H1 (cell line): ENCODE data around the gene UBA3. TPM values are rescaled to one million over a fixed set of nuclear protein-coding genes. Genes with fewer than 3 reads are reported as not detected.

ENCODE experiments used
- CTCF ChIA-PET: fragments of 300-600 bp; sonication (Branson Sonifier 250); formaldehyde crosslinking; loops from one replicate; lab custom pipeline; 2021; ENCODE audit not compliant: partially characterized antibody; lab: Charles Lee
- POLR2A ChIA-PET: fragments of 300-600 bp; sonication (Branson Sonifier 250); formaldehyde crosslinking; loops from one replicate; lab custom pipeline; 2021; ENCODE audit warnings: inconsistent platforms; ENCODE audit not compliant: partially characterized antibody; lab: Charles Lee
- DNase-seq, 2 experiments: peaks; one replicate each; pipeline versions ENCODE4 v3.0.0 to v3.0.0-alpha.2; 2010 to 2022; ENCODE audit warnings: low spot score in 2 of 2, low read depth in 1 of 2, mixed read lengths in 1 of 2
- FAIRE-seq: peaks from 2 replicates; lab custom pipeline; 2011; peaks lifted over from hg19 to GRCh38; lab: Jason Lieb, UNC
- H2AFZ ChIP-seq: 2 replicates; pipeline ENCODE4 v1.8.1; 2012; ENCODE audit warnings: low read length, inconsistent platforms
- H2AK5ac ChIP-seq: 2 replicates; pipeline ENCODE4 v1.6.1; 2013; ENCODE audit warnings: low read depth, low read length
- H2BK120ac ChIP-seq: replicated peaks from 2 replicates; pipeline ENCODE3; 2013; ENCODE audit warnings: low read depth, low read length, inconsistent platforms
- H2BK12ac ChIP-seq: 2 replicates; pipeline ENCODE4 v1.6.1; 2013; ENCODE audit warnings: low read depth, low read length
- H2BK15ac ChIP-seq: 2 replicates; pipeline ENCODE4 v1.6.1; 2013; ENCODE audit warnings: low read length
- H2BK20ac ChIP-seq: 2 replicates; pipeline ENCODE4 v1.6.1; 2013; ENCODE audit warnings: low read length
- H2BK5ac ChIP-seq: 2 replicates; pipeline ENCODE4 v1.6.1; 2013; ENCODE audit warnings: low read depth, low read length
- H3K14ac ChIP-seq: 2 replicates; pipeline ENCODE4 v1.6.1; 2013; ENCODE audit warnings: inconsistent platforms; ENCODE audit not compliant: insufficient read length
- H3K18ac ChIP-seq: 2 replicates; pipeline ENCODE4 v1.6.1; 2013; ENCODE audit warnings: low read length; ENCODE audit errors: extremely low read depth
- H3K23ac ChIP-seq: 2 replicates; pipeline ENCODE4 v1.6.1; 2013; ENCODE audit warnings: inconsistent platforms; ENCODE audit not compliant: insufficient read length
- H3K23me2 ChIP-seq: 2 replicates; pipeline ENCODE4 v1.6.1; 2013; ENCODE audit warnings: low read depth, low read length
- H3K27ac ChIP-seq: 2 replicates; pipeline ENCODE4 v1.6.1; 2011; ENCODE audit warnings: low read depth, low read length, inconsistent platforms
- H3K27me3 ChIP-seq, 4 experiments: replicated peaks in 1 of 4; 1 replicate in 1 of 4; 2 replicates in 3 of 4; pipeline versions ENCODE4 v1.6.1 to v1.8.1; 2011 to 2013; ENCODE audit warnings: low read length in 3 of 4, mild to moderate bottlenecking in 3 of 4, inconsistent platforms in 2 of 4, mixed read lengths in 2 of 4, moderate library complexity in 1 of 4; ENCODE audit not compliant: control insufficient read depth in 3 of 4, insufficient read depth in 3 of 4; ENCODE audit errors: extremely low read depth in 1 of 4
- H3K36me3 ChIP-seq, 4 experiments: 2 replicates each; pipeline versions ENCODE4 v1.6.1 to v1.8.1; 2011 to 2013; ENCODE audit warnings: mild to moderate bottlenecking in 4 of 4, low read length in 3 of 4, moderate library complexity in 2 of 4, control low read depth in 1 of 4, inconsistent platforms in 1 of 4; ENCODE audit not compliant: insufficient read depth in 4 of 4, control insufficient read depth in 2 of 4
- H3K4ac ChIP-seq: replicated peaks from 2 replicates; pipeline ENCODE3; 2013; ENCODE audit warnings: low read length, low read depth, mixed read lengths, inconsistent platforms; ENCODE audit not compliant: insufficient read length
- H3K4me1 ChIP-seq, 4 experiments: replicated peaks in 1 of 4; 1 replicate in 1 of 4; 2 replicates in 3 of 4; pipeline versions ENCODE4 v1.6.1 to v1.8.1; 2011 to 2013; ENCODE audit warnings: low read length in 3 of 4, inconsistent platforms in 2 of 4, mixed read lengths in 1 of 4; ENCODE audit not compliant: insufficient read depth in 4 of 4, control insufficient read depth in 3 of 4
- H3K4me2 ChIP-seq, 2 experiments: 2 replicates each; pipeline versions ENCODE4 v1.6.1 to v1.8.1; 2011 to 2013; ENCODE audit warnings: low read depth in 2 of 2, low read length in 2 of 2, control low read depth in 1 of 2, inconsistent platforms in 1 of 2, mild to moderate bottlenecking in 1 of 2; ENCODE audit not compliant: insufficient read depth in 1 of 2
- H3K4me3 ChIP-seq, 4 experiments: fragments of 200-600, 300-600 bp in 1 of 4; sonication (generic), shearing (Covaris generic), sonication (Bioruptor Twin) in 1 of 4; 2 replicates each; pipeline versions ENCODE4 v1.5.1 to v1.8.1; 2011 to 2016; ENCODE audit warnings: low read length in 4 of 4, low read depth in 3 of 4, control low read depth in 2 of 4, inconsistent platforms in 2 of 4, mild to moderate bottlenecking in 2 of 4, mixed read lengths in 1 of 4, moderate library complexity in 1 of 4; ENCODE audit not compliant: insufficient read depth in 2 of 4; ENCODE audit errors: extremely low read depth in 1 of 4
- H3K56ac ChIP-seq: replicated peaks from 2 replicates; pipeline ENCODE3; 2013; ENCODE audit warnings: low read depth, mild to moderate bottlenecking, mixed read lengths, low read length, inconsistent platforms; ENCODE audit not compliant: insufficient read length
- H3K79me1 ChIP-seq: 2 replicates; pipeline ENCODE4 v1.6.1; 2013; ENCODE audit warnings: low read depth, low read length, control low read depth
- H3K79me2 ChIP-seq, 2 experiments: 2 replicates each; pipeline versions ENCODE4 v1.6.1 to v1.8.1; 2012 to 2013; ENCODE audit warnings: low read length in 2 of 2, mild to moderate bottlenecking in 2 of 2, inconsistent platforms in 1 of 2; ENCODE audit not compliant: insufficient read depth in 2 of 2, control insufficient read depth in 1 of 2
- H3K9ac ChIP-seq, 4 experiments: replicated peaks in 1 of 4; 1 replicate in 1 of 4; 2 replicates in 3 of 4; pipeline versions ENCODE4 v1.6.1 to v1.8.1; 2011 to 2013; ENCODE audit warnings: low read depth in 3 of 4, low read length in 3 of 4, control low read depth in 2 of 4, mild to moderate bottlenecking in 2 of 4, moderate library complexity in 2 of 4, inconsistent platforms in 1 of 4; ENCODE audit errors: extremely low read depth in 1 of 4
- H3K9me3 ChIP-seq, 2 experiments: 2 replicates each; pipeline versions ENCODE4 v1.6.1 to v1.8.1; 2012 to 2013; ENCODE audit warnings: mild to moderate bottlenecking in 2 of 2, moderate library complexity in 2 of 2, control low read depth in 1 of 2, inconsistent platforms in 1 of 2, low read depth in 1 of 2, low read length in 1 of 2, mixed read lengths in 1 of 2; ENCODE audit not compliant: insufficient read depth in 2 of 2
- H4K20me1 ChIP-seq, 2 experiments: replicated peaks in 1 of 2; 2 replicates each; pipeline versions ENCODE3 to v1.8.1; 2011 to 2013; ENCODE audit warnings: inconsistent platforms in 2 of 2, low read length in 2 of 2, mild to moderate bottlenecking in 1 of 2; ENCODE audit not compliant: insufficient read depth in 2 of 2, control insufficient read depth in 1 of 2
- H4K5ac ChIP-seq: 2 replicates; pipeline ENCODE4 v1.6.1; 2013; ENCODE audit warnings: low read length, low read depth, mixed read lengths, inconsistent platforms; ENCODE audit not compliant: insufficient read length
- H4K8ac ChIP-seq: 2 replicates; pipeline ENCODE4 v1.8.0; 2013; ENCODE audit warnings: mild to moderate bottlenecking, moderate library complexity, low read length, inconsistent platforms; ENCODE audit not compliant: insufficient read depth; ENCODE audit errors: extremely low read depth
- H4K91ac ChIP-seq: replicated peaks from 2 replicates; pipeline ENCODE3; 2013; ENCODE audit warnings: low read length, mixed read lengths, inconsistent platforms; ENCODE audit not compliant: insufficient read length
- CTCF ChIP-seq, 3 experiments: IDR thresholded peaks; 1 replicate in 2 of 3; 2 replicates in 1 of 3; pipeline versions ENCODE4 v1.5.1 to v1.6.1; 2011; ENCODE audit warnings: low read length in 3 of 3, mild to moderate bottlenecking in 3 of 3, inconsistent platforms in 2 of 3, low read depth in 1 of 3, moderate library complexity in 1 of 3; ENCODE audit not compliant: insufficient read depth in 1 of 3; ENCODE audit errors: control extremely low read depth in 1 of 3
- JUND ChIP-seq: IDR thresholded peaks from 2 replicates; pipeline ENCODE4 v1.6.1; 2011; ENCODE audit warnings: mild to moderate bottlenecking, improper control_type of control experiment, low read length
- POLR2AphosphoS5 ChIP-seq: IDR thresholded peaks from 2 replicates; pipeline ENCODE4 v1.6.1; 2011; ENCODE audit warnings: low read depth, low read length
- RBBP5 ChIP-seq: IDR thresholded peaks from 2 replicates; pipeline ENCODE4 v1.7.1; 2012; ENCODE audit warnings: low read depth, mild to moderate bottlenecking, inconsistent platforms, low read length, moderate library complexity, borderline replicate concordance
- RNF2 ChIP-seq: fragments of 200-900, 300-1000 bp; sonication (generic); IDR thresholded peaks from 2 replicates; pipeline ENCODE4 v1.7.1; 2016; ENCODE audit warnings: borderline replicate concordance, low read depth, mild to moderate bottlenecking, antibody characterized with exemption, low read length; ENCODE audit not compliant: poor library complexity, severe bottlenecking; ENCODE audit errors: missing control alignments
- TBP ChIP-seq: IDR thresholded peaks from 2 replicates; pipeline ENCODE4 v1.6.1; 2011; ENCODE audit warnings: low read depth, low read length, improper control_type of control experiment
- WGBS, 2 experiments: shearing (Covaris generic) in 1 of 2; methylation state at CpG; one replicate each; pipeline versions ENCODE4 v1.1.6 to v1.1.7; 2013 to 2015; ENCODE audit warnings: low lambda C conversion rate in 2 of 2, mixed read lengths in 2 of 2, inconsistent platforms in 1 of 2, low coverage in 1 of 2, missing lambda C conversion rate in 1 of 2; ENCODE audit not compliant: insufficient replicate concordance in 2 of 2, insufficient coverage in 1 of 2, insufficient read length in 1 of 2; ENCODE audit errors: extremely low coverage in 1 of 2, missing lambda C conversion rate in 1 of 2; 5-methylcytosine and 5-hydroxymethylcytosine counted together
- polyA plus RNA-seq, 7 experiments: library from polyadenylated mRNA; depleted of rRNA in 3 of 7; stranded (reverse) in 5 of 7; unstranded in 2 of 7; fragments of >200 nt in 5 of 7; fragments of 200-250 nt in 2 of 7; gene quantifications; 1 replicate in 5 of 7; 2 replicates in 1 of 7; 4 replicates in 1 of 7; pipeline versions ENCODE4 v1.2.1 to v1.2.3, GENCODE V29; 2011 to 2013; ENCODE audit warnings: missing spikeins in 2 of 7, mixed read lengths in 2 of 7
- total RNA-seq: library from RNA; stranded (reverse); fragmentation: NEBNext Ultra II Directional; extraction: Animal tissue kit (Norgen Biotek cat#: 25700); gene quantifications from 2 replicates; pipeline ENCODE4 v1.2.1, GENCODE V29; 2021
- TF ChIP-seq, protein P1 (sequence below): IDR thresholded peaks from 2 replicates; pipeline ENCODE4 v1.6.1; 2012; ENCODE audit warnings: inconsistent platforms
- TF ChIP-seq, protein P2 (sequence below): IDR thresholded peaks from 2 replicates; pipeline ENCODE4 v1.6.1; 2012; ENCODE audit warnings: low read length, inconsistent platforms

The UBA3 gene
- total and polyA plus RNA-seq, 2 of the 8 experiments (the other 6 are each of a cell fraction or from before 2014, with no cell fraction given) = 40.8 to 97.8 TPM

- H3K23ac ChIP-seq = no peak overlapping the region
- no peaks in the 10 kb centered on the region for H3K9me3 ChIP-seq
- H2BK20ac ChIP-seq = no peak overlapping the region
- no peak overlapping the region for H3K4me2 ChIP-seq
- no peak overlapping the region for H2AK5ac ChIP-seq
- H2AFZ ChIP-seq = no peak overlapping the region
- H3K23me2 ChIP-seq = no peaks in the 10 kb centered on the region
- no peak overlapping the region for H2BK120ac ChIP-seq
- no peak overlapping the region for H3K4ac ChIP-seq
- H2BK15ac ChIP-seq = no peak overlapping the region
- H4K91ac ChIP-seq = no peak overlapping the region
- H3K14ac ChIP-seq = no peak overlapping the region
- no peak for DNase-seq
- 96% methylated on average over 12 of the region's 12 CpGs; no CpG with 5 or more reads in 1 of the 2 experiments for WGBS, 2 experiments
- H3K79me2 ChIP-seq = no peaks in the 10 kb centered on the region
- no peak overlapping the region for H2BK5ac ChIP-seq
- FAIRE-seq = no peak
- no peaks in the 10 kb centered on the region for H3K79me1 ChIP-seq
- H3K18ac ChIP-seq = no peak overlapping the region
- CTCF ChIA-PET = interaction anchor here (0.6 to 6.3 kb wide), 17 partner anchors 14 to 417 kb away, joined by 3 to 59 read pairs (median 4); no protein-coding TSS in a partner anchor
- H3K36me3 ChIP-seq = no peaks in the 10 kb centered on the region
- no peak overlapping the region for H3K56ac ChIP-seq
- no peak overlapping the region for H3K4me3 ChIP-seq
- H3K4me1 ChIP-seq = no peaks in the 10 kb centered on the region
- H2BK12ac ChIP-seq = no peak overlapping the region
- POLR2A ChIA-PET = no interaction called here
- no peak overlapping the region for H3K27ac ChIP-seq
- no peaks in the 10 kb centered on the region for H3K27me3 ChIP-seq
- no peak overlapping the region for H4K8ac ChIP-seq
- H4K5ac ChIP-seq = no peak overlapping the region
- H4K20me1 ChIP-seq = no peaks in the 10 kb centered on the region
- no peak overlapping the region for H3K9ac ChIP-seq
- no peak for TF ChIP-seq CTCF (IDR thresholded peaks at IDR 0.05; ENCODE audit: control extremely low read depth in 1 of 3, insufficient read depth in 1 of 3, low read depth in 1 of 3, low read length in 3 of 3)
- TF ChIP-seq RNF2 = no peak
- TF ChIP-seq RBBP5 = no peak
- TF ChIP-seq, protein P1, sequence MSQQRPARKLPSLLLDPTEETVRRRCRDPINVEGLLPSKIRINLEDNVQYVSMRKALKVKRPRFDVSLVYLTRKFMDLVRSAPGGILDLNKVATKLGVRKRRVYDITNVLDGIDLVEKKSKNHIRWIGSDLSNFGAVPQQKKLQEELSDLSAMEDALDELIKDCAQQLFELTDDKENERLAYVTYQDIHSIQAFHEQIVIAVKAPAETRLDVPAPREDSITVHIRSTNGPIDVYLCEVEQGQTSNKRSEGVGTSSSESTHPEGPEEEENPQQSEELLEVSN = no peak
- no peak for TF ChIP-seq TBP
- TF ChIP-seq POLR2AphosphoS5 = no peak
- TF ChIP-seq JUND = no peak
- TF ChIP-seq, protein P2, sequence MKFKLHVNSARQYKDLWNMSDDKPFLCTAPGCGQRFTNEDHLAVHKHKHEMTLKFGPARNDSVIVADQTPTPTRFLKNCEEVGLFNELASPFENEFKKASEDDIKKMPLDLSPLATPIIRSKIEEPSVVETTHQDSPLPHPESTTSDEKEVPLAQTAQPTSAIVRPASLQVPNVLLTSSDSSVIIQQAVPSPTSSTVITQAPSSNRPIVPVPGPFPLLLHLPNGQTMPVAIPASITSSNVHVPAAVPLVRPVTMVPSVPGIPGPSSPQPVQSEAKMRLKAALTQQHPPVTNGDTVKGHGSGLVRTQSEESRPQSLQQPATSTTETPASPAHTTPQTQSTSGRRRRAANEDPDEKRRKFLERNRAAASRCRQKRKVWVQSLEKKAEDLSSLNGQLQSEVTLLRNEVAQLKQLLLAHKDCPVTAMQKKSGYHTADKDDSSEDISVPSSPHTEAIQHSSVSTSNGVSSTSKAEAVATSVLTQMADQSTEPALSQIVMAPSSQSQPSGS = no peak
Observed at GRCh38 chr3:69118555-69118954, 38.4 kb upstream of the UBA3 start.
